ENCODE results near the gene ISY1.
A peak's percentile ranks its signal among the peaks of the same experiment; 100 is the strongest.
"Not testable (repeated sequence)": the region's sequence is repeated elsewhere in the genome, so short reads cannot be mapped to it uniquely, and the experiment has no call there.

The ISY1 gene

DNA sequence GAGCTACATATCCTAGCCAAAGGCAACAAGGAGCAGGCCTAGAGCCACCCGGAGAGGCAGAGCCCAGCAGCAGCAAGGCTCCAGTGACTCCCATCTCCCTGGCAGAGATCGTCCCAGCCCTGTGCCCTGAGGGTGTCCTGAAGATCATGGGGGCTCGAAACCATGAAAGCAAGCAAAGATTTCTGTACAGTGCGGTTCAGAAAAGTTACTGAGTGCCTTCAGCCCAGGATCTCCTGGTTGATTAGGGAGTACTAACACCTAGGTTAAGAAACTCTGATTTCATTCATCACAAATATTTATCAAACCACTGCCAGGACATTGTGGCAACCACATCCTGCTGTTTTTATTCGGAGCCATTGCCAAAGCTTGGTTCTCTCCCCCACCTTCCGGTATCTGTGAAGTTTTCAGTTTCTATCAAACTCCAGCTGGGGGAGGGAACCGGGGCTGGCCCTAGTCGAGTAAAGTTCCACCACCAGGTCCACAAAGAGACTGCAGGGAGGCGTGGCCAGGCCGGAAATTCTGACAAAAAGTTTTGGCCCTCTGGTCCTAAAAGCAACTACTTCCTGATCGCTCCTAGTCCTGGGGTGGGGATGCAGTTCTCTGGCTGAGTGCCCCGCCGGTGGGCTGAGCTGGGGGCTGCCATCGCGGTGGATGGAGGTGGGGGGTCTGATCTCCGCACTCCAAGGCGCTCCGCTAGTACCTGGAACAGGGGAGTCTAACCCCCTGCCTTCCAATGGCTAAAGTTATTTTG is 40.4 kb downstream of the ISY1 start:
- DNase-seq (ENCODE audit: low spot score) = peak; percentile 89

GRCh38 chr3:129119365-129120100 is 41.3 kb downstream of the ISY1 start:
- DNase-seq (ENCODE audit: low spot score) = no peak

DNA sequence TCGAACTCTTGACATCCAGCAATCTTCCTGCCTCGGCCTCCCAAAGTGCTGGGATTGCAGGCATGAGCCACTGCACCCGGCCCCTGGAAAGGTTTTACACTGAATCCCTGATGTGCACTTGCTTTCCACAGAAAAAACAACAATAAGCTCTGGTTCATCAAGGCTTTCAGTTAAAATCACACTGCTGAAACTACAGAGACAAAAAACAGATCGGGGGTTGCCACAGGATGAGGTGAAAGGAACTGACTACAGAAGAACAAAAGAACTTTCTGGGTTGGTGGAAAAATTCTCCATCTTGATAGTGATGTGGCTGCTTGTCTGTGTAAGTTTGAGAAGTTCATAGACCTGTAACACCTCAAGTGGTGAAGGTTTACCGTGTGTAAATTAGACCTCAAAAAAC is 42.1 kb downstream of the ISY1 start:
- DNase-seq (ENCODE audit: low spot score) = no peak

- DNase-seq (ENCODE audit: low spot score) = no peak
Observed at GRCh38 chr3:129117134-129117533, 43.7 kb downstream of the ISY1 start.

- no peak for DNase-seq (ENCODE audit: low spot score)
Observed at GRCh38 chr3:129116482-129116946, 44.3 kb downstream of the ISY1 start.

GRCh38 chr3:129114455-129114854 is 46.4 kb downstream of the ISY1 start:
- no peak for DNase-seq (ENCODE audit: low spot score)

GRCh38 chr3:129112308-129113052 is 48.4 kb downstream of the ISY1 start:
- no peak for DNase-seq (ENCODE audit: low spot score)

GRCh38 chr3:129111076-129111780 is 49.6 kb downstream of the ISY1 start:
- not testable (repeated sequence) for DNase-seq (ENCODE audit: low spot score)

DNA sequence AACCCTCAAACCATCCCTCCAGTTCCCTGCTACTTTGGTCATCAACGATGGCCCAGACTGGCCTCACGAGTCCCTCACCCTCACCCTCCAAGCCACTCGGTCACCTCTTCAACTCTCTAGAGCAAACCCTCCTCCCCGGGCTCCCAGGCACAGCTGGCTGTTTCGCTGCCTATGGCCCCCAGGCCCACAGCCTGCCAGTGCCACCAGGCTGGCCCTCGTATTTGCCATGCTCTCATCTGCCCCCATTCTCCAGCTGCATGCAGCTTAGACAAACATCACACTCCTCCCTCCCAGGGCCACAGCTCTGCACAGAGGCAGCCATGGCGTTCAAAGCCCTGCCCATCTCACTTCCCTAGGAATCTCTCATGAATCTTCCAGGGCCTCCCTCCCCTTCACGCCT is 53.1 kb downstream of the ISY1 start:
- no peak for DNase-seq (ENCODE audit: low spot score)

- DNase-seq (ENCODE audit: low spot score) = no peak
Observed at GRCh38 chr3:129106866-129107565, 53.8 kb downstream of the ISY1 start.

GRCh38 chr3:129106320-129106719 is 54.5 kb downstream of the ISY1 start:
- no peak for DNase-seq (ENCODE audit: low spot score)

DNA sequence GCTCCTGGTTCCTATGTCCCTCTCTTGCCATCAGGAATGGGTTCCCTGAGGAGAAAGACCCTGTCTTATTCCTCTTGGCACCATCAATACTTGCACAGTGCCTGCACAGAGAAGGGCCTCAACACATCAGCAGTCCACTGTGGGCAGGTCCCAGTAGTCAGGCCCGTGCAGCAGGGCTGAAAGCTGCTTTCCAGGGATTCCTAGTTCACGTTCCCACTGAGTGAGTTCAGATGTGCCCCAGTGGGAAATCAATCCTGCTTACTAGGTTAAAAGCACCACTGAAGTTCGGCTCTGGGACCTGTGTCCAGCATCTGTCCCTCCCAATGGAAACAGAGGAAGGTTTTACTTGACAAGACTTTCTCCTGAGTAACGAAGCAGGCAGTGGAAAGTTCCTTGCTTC is 55.0 kb downstream of the ISY1 start:
- DNase-seq (ENCODE audit: low spot score) = no peak

DNA sequence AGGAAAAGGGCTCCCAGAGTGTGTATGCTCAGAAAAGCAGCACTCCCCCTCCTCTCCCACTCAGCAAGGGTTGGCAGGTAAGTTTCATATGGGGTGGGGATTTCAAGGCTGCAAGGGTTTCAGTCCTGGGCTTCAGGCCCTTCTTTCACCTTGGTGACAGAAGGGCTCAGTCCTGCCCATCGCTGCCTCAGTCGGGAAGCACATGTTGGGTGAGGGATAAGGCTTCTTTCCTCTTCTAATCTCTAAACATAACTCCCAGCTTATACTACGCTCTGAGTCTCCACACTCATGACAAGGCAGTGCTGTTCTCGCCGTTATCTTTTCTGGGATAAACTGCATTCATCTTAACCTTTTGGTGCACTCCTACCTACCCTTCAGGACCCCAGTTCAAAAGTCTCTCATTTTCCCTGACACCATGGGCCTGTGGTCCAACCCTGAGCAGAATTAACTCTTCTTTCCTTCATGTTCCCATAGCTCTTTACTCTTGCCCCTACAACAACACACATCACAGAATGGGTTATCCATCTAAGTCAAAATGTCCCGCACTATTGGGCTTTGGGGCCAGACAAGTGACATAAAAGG is 56.3 kb downstream of the ISY1 start:
- no peak for DNase-seq (ENCODE audit: low spot score)

GRCh38 chr3:129104051-129104450 is 56.8 kb downstream of the ISY1 start:
- DNase-seq (ENCODE audit: low spot score) = no peak

DNA sequence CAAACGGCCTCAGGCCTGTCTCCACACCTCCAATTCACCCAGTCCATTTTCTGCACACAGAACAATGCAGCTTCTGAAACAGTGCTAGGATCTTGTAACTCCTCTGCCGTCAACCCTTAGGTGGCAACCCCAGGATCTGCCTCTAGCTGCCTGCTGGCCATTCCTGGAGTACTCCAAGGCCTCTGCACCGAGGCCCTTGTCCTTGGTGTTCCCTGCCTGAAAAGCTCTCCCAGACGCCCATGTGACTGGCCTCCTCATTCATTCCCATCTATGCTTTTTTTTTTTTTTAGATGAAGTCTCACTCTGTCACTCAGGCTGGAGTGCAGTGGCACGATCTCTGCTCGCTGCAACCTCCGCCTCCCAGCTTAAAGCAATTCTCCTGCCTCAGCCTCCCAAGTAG is 57.6 kb downstream of the ISY1 start:
- DNase-seq (ENCODE audit: low spot score) = no peak

GRCh38 chr3:129101370-129102138 is 59.3 kb downstream of the ISY1 start:
- no peak for DNase-seq (ENCODE audit: low spot score)

DNA sequence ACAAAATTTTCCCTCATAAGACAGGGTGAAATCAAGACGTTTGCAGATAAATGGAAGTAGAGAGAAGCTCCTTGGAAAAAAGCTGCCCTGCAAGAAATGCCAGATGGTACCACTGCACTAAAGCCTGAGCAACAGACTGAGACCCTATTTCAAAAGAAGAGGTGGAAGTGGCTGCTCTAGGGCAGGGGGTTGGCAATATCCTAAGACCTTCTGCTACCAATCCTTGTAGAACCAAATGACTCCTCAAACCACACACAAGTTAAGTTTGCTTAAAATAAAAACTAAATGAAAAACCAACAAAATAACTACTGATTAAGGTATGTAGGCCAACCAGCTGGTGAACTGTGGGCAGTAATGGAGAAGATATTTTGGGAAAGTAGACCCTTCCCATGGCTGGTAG is 60.6 kb downstream of the ISY1 start:
- no peak for DNase-seq (ENCODE audit: low spot score)

DNA sequence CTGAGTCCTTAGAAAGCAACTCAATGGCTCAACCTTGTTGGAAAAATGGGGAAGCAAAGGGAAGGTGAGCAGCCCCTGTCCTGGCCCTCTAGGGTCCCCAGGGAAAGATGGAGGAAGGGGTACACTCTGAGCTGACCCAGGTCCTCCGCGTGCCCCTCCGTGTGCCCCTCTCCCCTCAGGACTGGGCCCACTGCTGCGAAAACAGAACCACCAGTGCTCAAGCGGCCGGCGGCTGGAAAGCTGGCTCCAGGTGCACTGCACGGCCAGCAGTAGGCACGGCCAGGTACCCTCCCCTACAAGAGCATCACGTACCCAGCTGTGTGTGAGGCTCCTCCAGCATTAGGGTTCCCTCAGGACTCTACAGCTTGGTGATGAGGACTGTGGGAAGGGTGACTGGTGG is 65.6 kb downstream of the ISY1 start:
- no peak for DNase-seq (ENCODE audit: low spot score)

DNA sequence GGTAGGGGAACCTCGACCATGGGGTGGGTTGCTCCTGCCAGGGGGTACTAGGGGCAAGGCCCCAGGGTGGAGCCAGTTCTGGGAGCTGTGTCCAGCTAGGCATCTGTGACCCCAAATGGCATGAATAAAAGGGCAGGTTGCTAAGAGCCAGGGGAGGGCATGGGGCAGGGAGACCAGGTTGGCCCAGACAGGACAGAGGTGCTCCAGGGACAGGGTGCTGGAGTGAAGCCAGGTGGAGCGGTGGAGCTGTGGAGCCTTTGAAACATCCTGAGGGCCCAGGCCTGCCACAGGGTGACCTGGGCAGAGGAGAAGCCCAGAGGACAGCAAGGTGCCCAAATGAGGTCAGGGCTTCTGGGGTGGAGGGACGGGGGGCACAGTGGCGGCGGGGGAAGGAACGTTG is 72.6 kb downstream of the ISY1 start:
- DNase-seq (ENCODE audit: low spot score) = not testable (repeated sequence)

GRCh38 chr3:129087904-129088303 is 73.0 kb downstream of the ISY1 start:
- not testable (repeated sequence) for DNase-seq (ENCODE audit: low spot score)

All from germinal center (tissue), 1 donor.